Activated naive CD8-positive, alpha-beta T cell treated with anti-CD3 and anti-CD28 coated beads, Interleukin-2, amount 50 U/mL, for 24 hours (primary cell): Measurements from ENCODE around the gene LIMS1.
"Not testable (repeated sequence)": the region's sequence is repeated elsewhere in the genome, so short reads cannot be mapped to it uniquely, and the experiment has no call there.

ENCODE experiments used
- ATAC-seq: fragments of 150-1000 bp; cut with Tn5 transposase; one replicate; pipeline ENCODE4 v1.10.0; 2021
- DNase-seq: peaks from one replicate; pipeline ENCODE4 v3.0.0; 2021
- H3K27ac Mint-ChIP-seq: one replicate; pipeline ENCODE4 v1.8.0; 2021; ENCODE audit warnings: mild to moderate bottlenecking, mixed read lengths
- H3K27me3 Mint-ChIP-seq: one replicate; pipeline ENCODE4 v1.8.0; 2021; ENCODE audit warnings: mixed read lengths
- H3K36me3 Mint-ChIP-seq: one replicate; pipeline ENCODE4 v1.8.0; 2021; ENCODE audit warnings: low read depth, mixed read lengths
- H3K4me1 Mint-ChIP-seq: one replicate; pipeline ENCODE4 v1.8.0; 2021; ENCODE audit warnings: mixed read lengths
- H3K4me3 Mint-ChIP-seq: one replicate; pipeline ENCODE4 v1.8.0; 2021; ENCODE audit warnings: mild to moderate bottlenecking, moderate library complexity, mixed read lengths
- H3K9me3 Mint-ChIP-seq: one replicate; pipeline ENCODE4 v1.8.0; 2021; ENCODE audit warnings: mixed read lengths

Gene LIMS1, protein sequence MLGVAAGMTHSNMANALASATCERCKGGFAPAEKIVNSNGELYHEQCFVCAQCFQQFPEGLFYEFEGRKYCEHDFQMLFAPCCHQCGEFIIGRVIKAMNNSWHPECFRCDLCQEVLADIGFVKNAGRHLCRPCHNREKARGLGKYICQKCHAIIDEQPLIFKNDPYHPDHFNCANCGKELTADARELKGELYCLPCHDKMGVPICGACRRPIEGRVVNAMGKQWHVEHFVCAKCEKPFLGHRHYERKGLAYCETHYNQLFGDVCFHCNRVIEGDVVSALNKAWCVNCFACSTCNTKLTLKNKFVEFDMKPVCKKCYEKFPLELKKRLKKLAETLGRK

DNA sequence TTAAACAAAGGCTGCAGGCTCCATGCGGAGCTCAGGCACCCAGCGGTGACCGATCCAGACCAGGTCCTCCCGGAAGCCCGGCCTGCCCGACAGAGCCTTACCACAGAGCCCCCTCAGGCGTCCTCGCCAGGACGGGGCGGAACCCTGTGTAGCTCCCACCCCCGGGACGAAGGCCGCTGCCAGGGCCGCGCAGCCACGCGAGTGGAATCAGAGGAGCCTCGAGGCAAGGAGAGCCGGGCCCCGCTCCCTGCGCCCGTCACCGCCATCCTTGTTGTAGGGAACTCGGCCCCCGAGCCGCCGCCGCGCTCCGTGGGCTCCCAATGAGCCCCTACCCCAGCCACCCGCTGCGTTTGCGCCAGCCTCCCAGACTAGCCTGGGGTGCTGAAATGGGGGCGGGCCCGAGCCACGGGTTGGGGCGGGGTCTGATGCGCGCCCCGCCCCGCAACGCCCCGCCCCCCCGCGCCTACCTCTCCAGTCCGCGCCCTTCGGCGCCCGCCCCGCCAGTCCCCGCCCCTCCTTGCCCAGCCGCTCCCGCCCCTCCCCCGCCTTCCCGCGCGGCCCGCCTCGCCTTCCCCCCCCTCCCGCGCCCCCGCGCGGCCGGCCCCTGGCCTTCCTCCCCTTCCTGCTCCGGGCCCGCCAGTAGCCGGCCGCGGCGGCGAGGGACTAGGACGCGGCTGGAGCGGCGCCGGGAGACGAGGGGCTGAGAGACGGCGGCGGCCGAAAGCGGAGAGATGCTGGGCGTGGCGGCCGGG is at the start of gene LIMS1:
Gene LIMS1, plus strand, starts transcription at position 639 of the 752 bp plus-strand sequence. Its CDS starts 93 bp downstream, at position 732.
- peak within 1 kb of the TSS; percentile 93 for H3K4me3 Mint-ChIP-seq
- peaks cover 39% of the 10 kb centered on the region for H3K4me1 Mint-ChIP-seq

DNA sequence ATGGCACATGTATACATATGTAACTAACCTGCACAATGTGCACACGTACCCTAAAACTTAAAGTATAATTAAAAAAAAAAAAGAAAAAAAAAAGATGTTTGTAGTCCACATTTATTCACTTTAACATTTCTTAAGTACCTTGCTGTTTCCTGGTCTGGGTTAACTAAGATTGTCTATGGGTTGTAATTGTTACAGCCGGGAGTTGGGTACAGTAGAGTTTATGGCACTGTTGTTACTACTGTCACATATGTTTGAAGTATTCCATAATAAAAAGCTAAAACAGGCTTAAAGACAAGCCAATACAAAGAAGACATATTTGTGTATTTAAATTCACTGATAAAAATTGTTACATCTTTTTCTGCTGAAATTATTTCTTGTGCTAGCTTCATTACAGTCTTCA is 49.0 kb upstream of the LIMS1 start:
- peaks cover 38% of the 10 kb centered on the region for H3K36me3 Mint-ChIP-seq
- no peaks in the 10 kb centered on the region for H3K27me3 Mint-ChIP-seq
- H3K27ac Mint-ChIP-seq, result no peak overlapping the region

More for the DNA sequence above, at the start of gene LIMS1:
- no peaks in the 10 kb centered on the region for H3K27me3 Mint-ChIP-seq
- ATAC-seq (peak; percentile 89), DNase-seq (peak; percentile 88)
- H3K36me3 Mint-ChIP-seq, result no peaks in the 10 kb centered on the region
- H3K9me3 Mint-ChIP-seq, result no peaks in the 10 kb centered on the region
- peak within 1 kb of the TSS; percentile 91 for H3K27ac Mint-ChIP-seq

DNA sequence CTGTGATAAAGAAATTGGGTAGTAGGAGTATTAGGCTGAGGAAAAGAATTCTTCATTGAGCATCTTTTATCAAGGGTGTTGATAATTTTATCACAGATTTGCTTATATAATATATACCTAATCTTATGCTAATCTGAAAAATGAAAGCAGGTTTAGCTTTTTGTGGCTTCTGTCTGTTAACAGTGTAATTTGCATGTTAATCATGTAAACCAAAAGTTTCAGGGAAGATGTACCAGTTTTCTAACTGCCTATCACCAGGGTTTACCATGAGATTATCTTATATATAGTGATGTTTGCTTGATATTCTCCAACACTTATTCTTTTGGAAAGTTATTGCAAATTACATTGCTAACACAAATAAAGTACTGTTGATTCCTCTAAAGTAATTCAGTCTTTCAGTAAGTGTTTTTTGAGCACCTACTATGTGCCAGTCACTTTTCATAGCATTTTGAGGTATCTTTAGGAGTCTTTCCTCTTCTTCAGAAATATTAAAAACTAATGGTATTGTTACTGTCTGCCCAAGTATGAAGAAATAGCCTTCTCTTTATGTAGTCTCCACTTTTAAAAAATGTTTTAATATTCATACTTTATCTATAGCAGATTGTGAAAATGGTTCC is 43.7 kb upstream of the LIMS1 start:
- Mint-ChIP-seq H3K27ac (no peak overlapping the region), H3K36me3 (peaks cover 27% of the 10 kb centered on the region), H3K4me3 (no peak overlapping the region), H3K9me3 (no peaks in the 10 kb centered on the region), H3K27me3 (no peaks in the 10 kb centered on the region), H3K4me1 (peaks cover 11% of the 10 kb centered on the region)
- DNase-seq (no peak), ATAC-seq (no peak)

More for the DNA sequence above, 49.0 kb upstream of the LIMS1 start:
- Mint-ChIP-seq H3K9me3 (no peaks in the 10 kb centered on the region), H3K4me1 (no peaks in the 10 kb centered on the region), H3K4me3 (no peak overlapping the region)
- DNase-seq (no peak), ATAC-seq (no peak)

DNA sequence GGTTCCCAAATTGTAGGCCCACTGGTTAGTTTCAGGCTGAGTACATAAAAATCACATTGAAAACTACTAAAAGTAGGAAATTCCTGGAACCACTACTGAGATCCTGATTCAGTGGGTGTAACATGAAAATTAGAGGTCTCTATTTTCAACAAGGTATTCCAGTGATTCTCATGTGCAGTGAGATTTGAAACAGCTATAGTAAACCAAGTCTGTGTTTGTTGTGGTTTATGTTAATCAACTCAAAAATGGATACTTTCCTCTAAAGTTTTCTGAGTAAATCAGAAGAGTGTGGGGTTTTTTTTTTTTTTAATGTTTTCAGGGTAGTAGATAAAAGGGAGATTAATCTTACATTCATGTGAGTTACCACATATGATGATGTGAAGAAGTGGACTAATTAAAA is 42.4 kb upstream of the LIMS1 start:
- DNase-seq (no peak), ATAC-seq (no peak)
- Mint-ChIP-seq H3K4me3 (no peak overlapping the region), H3K27ac (no peak overlapping the region), H3K27me3 (no peaks in the 10 kb centered on the region), H3K36me3 (peaks cover 27% of the 10 kb centered on the region), H3K4me1 (peaks cover 11% of the 10 kb centered on the region), H3K9me3 (no peaks in the 10 kb centered on the region)

DNA sequence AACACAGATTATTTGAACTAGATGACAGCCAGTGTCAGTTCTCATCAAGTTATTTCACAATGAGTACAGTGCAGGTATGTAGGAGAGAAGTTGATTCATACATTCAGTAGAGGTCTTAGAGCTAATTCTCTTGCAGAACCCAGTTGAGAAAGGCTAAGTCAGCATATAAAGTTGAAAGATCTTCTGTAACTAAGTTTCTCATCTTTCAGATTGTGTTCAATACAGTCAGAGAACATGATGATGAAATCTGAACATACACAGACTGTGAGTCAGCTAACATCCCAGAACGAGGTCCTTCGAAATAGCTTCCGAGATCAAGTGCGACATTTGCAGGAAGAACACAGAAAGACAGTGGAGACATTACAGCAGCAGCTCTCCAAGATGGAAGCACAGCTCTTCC is 41.9 kb upstream of the LIMS1 start:
- Mint-ChIP-seq H3K4me3 (no peak overlapping the region), H3K27ac (peak overlapping the region; percentile 46), H3K4me1 (peaks cover 11% of the 10 kb centered on the region), H3K27me3 (no peaks in the 10 kb centered on the region), H3K36me3 (peaks cover 27% of the 10 kb centered on the region), H3K9me3 (no peaks in the 10 kb centered on the region)
- no peak for DNase-seq
- no peak for ATAC-seq

DNA sequence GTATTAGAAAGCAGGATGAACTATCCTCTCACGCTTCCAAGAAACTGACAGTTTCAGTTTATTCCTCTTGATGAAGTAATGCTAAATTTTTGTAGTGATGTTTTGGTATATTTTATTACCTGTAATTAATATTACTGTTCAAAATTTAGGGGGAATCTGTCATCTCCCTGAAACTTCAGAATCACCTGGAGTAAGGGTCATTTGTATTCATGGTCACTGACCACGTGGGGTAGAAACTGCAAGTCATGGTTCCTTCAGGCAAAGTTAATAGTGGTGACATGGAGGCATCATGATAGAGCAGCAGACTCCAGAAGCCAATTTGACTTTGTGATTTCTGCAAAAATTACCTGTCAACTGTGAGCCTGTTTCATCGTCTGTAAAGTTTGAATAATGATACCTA is 38.1 kb upstream of the LIMS1 start:
- not testable (repeated sequence) for H3K4me3 Mint-ChIP-seq, DNase-seq, H3K27ac Mint-ChIP-seq, ATAC-seq, H3K4me1 Mint-ChIP-seq, H3K27me3 Mint-ChIP-seq, H3K9me3 Mint-ChIP-seq
- peaks cover 23% of the 10 kb centered on the region for H3K36me3 Mint-ChIP-seq

DNA sequence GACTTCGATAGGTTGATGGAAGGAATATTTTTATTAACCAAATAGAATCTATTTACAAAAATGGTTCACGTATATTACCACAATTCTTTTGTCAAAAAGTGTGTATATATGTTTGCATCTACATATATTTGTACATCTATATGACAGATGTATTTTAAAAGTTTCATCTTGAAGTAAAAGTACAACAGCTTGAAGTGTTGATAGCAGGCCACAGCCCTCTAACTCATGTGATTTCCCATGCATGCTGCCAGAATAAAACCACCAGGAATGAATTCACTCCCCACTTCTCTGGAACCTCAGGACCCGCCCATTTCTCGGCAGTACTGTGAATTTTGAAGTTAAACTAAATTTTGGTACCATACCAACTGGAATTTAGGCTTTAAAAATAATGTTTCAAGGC is 26.6 kb upstream of the LIMS1 start:
- ATAC-seq, H3K9me3 Mint-ChIP-seq, H3K4me1 Mint-ChIP-seq, H3K4me3 Mint-ChIP-seq, H3K27me3 Mint-ChIP-seq, DNase-seq, H3K27ac Mint-ChIP-seq: not testable (repeated sequence)
- peaks cover 28% of the 10 kb centered on the region for H3K36me3 Mint-ChIP-seq

DNA sequence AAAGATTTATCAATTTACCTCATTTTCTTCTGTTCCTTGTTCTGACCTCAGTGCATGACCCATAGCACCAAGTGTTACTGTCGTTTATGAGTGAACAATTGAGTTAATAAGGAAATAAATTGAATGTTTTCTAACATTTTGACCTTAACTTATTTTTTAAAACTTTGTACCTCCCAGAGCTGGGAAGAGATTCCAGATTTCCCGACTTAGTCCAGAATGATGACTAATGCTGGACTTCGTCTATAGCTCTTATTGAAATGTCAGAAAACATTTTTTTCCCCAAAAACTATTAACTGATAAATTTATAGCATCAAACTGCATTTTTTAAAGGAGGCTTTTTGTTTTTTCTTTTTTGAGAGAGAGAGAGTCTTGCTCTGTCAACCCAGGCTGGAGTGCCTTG is 21.8 kb upstream of the LIMS1 start:
- H3K4me3 Mint-ChIP-seq, H3K27ac Mint-ChIP-seq, H3K27me3 Mint-ChIP-seq, DNase-seq, H3K9me3 Mint-ChIP-seq, H3K4me1 Mint-ChIP-seq, ATAC-seq: not testable (repeated sequence)
- peaks cover 10% of the 10 kb centered on the region for H3K36me3 Mint-ChIP-seq

DNA sequence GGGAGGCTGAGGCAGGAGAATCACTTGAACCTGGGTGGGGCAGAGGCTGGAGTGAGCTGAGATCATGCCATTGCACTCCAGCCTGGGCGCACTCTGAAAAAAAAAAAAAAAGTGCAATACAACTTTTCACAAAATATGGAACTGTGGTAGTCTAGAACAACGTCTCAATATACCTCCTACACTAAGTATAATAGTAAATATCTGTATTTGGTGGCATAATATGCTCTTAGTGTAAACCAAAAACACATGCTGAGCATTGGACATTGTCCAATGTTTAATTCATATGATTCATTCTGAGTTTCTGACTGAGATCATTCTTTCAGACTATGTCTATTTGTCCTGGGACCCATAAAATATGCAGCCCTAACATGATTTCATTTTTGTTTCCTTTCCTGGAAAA is 19.8 kb upstream of the LIMS1 start:
- DNase-seq, H3K27ac Mint-ChIP-seq, H3K4me3 Mint-ChIP-seq, ATAC-seq, H3K9me3 Mint-ChIP-seq, H3K4me1 Mint-ChIP-seq, H3K27me3 Mint-ChIP-seq: not testable (repeated sequence)
- H3K36me3 Mint-ChIP-seq, result peaks cover 11% of the 10 kb centered on the region

DNA sequence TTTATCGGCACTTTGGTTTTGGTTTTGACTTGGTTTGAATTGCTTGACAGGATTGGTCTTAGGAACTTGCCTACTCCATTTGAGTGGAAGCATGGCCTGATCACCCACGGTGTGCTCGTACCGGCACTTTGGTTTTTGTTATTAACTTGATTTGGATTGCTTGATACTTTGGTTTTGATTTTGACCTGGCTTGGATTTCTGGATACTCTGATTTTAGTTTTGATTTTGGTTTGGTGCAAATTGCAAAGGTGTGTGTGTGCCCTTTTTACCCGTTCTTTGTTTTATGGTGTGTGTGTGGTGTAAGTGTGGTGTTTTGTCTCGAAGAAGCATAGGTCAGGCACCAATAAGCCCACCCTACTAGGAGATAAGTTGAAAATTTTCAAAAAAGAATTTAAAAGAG is 9.6 kb upstream of the LIMS1 start:
- not testable (repeated sequence) for H3K36me3 Mint-ChIP-seq, H3K4me3 Mint-ChIP-seq, H3K9me3 Mint-ChIP-seq, H3K27ac Mint-ChIP-seq, DNase-seq, ATAC-seq, H3K27me3 Mint-ChIP-seq, H3K4me1 Mint-ChIP-seq

DNA sequence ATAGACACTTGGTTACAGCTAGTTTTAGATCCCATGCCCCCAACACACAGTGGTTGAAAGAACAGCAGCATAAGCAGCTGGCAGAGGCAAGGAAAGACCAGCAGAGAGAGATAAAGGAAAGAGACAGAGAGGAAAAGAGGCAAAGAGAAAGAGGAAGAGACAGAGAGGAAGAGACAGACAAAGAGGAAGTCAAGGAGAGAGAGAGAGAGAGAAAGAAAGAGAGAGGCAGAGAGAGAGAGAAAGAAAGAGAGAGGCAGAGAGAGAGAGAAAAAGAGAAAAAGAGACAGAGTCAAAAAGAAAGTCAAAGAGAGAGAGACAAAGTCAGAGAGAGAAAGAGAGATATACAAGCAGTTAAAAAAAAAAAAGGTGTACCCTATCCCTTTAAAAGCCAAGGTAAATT is 9.0 kb upstream of the LIMS1 start:
- H3K27ac Mint-ChIP-seq, DNase-seq, ATAC-seq, H3K4me1 Mint-ChIP-seq, H3K36me3 Mint-ChIP-seq, H3K9me3 Mint-ChIP-seq, H3K4me3 Mint-ChIP-seq, H3K27me3 Mint-ChIP-seq: not testable (repeated sequence)

DNA sequence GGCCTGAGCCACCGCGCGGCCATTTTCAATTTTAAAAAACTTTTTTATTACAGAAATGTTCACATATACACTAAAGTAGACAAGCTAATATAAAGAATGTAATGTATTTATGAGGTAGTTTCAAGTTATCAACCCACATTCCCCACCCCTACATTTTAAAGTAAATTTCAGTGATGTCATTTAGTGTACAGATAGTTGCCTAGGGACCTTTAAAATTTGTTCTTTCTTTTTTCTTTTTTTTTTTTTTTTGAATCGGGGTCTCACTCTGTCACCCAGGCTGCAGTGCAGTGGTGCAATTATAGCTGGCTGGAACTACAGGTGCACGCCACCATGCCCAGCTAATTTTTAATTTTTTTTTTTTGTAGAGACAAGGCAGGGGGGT is 2.6 kb upstream of the LIMS1 start:
- Mint-ChIP-seq H3K4me1 (peaks cover 27% of the 10 kb centered on the region), H3K9me3 (no peaks in the 10 kb centered on the region), H3K36me3 (no peaks in the 10 kb centered on the region), H3K27ac (no peak overlapping the region), H3K4me3 (no peak overlapping the region), H3K27me3 (no peaks in the 10 kb centered on the region)
- no peak for DNase-seq
- ATAC-seq, result no peak

DNA sequence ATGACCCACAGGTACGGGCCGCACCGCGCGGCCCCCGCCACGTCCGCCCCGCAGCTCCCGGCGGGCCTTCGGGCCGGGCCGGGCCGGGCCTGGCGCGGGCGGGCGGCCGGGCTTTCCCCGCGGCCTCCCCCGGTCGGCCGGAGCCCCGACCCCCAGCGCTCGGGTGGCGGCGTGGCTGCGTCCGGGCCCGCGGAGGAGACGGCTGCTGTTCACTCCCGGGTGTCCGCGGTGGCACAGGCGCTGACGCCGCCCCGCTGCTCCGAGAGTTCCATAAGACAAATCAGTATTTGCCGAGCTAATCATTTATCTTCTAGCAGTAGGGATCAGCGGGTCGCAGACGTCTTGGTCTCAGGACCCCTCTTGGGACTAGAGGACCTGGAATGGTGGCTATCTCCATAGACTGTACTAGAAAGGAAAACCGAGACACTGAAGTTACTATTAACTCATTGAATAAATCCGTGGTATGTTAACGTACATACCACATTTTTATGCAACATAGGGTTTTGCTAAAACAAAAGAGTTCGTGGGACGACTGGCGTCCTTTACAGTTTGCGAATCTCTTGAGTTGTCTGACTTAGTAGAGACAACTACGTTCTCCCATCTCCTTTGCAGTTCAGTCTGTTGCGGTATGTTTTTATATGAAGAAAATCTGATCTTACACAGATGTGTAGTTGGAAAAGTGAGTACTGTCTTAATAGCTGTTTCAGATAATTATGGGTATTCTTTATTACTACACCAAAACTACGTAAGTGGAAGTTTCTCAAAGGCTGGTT is 500 bp downstream of the LIMS1 start:
- peaks cover 39% of the 10 kb centered on the region for H3K4me1 Mint-ChIP-seq
- peak overlapping the region; percentile 91 for H3K27ac Mint-ChIP-seq
- H3K36me3 Mint-ChIP-seq, result peaks cover 1% of the 10 kb centered on the region
- no peaks in the 10 kb centered on the region for H3K9me3 Mint-ChIP-seq
- ATAC-seq, result peak; percentile 35
- H3K4me3 Mint-ChIP-seq, result peak overlapping the region; percentile 93
- H3K27me3 Mint-ChIP-seq, result no peaks in the 10 kb centered on the region
- peak; percentile 40 for DNase-seq

DNA sequence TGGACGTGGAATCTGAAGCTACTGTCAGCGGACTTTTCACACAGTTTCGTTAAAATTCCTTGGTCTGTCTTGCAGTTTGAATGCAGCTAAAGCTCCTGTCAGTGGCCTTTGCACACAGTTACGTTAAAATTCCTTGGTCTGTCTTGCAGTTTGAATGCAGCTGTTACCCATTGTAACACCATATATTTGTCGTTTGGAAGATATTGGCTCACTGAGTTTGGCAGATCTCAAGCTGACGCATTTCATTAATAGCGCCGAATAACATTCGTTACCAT is 1.0 kb downstream of the LIMS1 start:
- DNase-seq, result no peak
- Mint-ChIP-seq H3K36me3 (peaks cover 2% of the 10 kb centered on the region), H3K4me3 (peak overlapping the region; percentile 93), H3K9me3 (no peaks in the 10 kb centered on the region), H3K4me1 (peaks cover 39% of the 10 kb centered on the region), H3K27ac (peak overlapping the region; percentile 91), H3K27me3 (no peaks in the 10 kb centered on the region)
- no peak for ATAC-seq
